Neural progenitor cell (in vitro differentiated cells): ENCODE measurements around the gene SCAMP1.

ENCODE experiments used
- EZH2 ChIP-seq: fragments of 200-600 bp; sonication (generic); IDR thresholded peaks from 2 replicates; pipeline ENCODE4 v1.6.1; 2017; ENCODE audit warnings: antibody characterized with exemption, mild to moderate bottlenecking, moderate library complexity
- EZH2phosphoT487 ChIP-seq: fragments of 200-600 bp; sonication (generic); IDR thresholded peaks from 2 replicates; pipeline ENCODE4 v1.6.1; 2017; ENCODE audit warnings: antibody characterized with exemption
- TF ChIP-seq, protein P1 (sequence below): fragments of 200-600 bp; sonication (generic); IDR thresholded peaks from 2 replicates; pipeline ENCODE4 v1.5.1; 2017; ENCODE audit warnings: antibody characterized with exemption, mild to moderate bottlenecking

- TF ChIP-seq, protein P1, sequence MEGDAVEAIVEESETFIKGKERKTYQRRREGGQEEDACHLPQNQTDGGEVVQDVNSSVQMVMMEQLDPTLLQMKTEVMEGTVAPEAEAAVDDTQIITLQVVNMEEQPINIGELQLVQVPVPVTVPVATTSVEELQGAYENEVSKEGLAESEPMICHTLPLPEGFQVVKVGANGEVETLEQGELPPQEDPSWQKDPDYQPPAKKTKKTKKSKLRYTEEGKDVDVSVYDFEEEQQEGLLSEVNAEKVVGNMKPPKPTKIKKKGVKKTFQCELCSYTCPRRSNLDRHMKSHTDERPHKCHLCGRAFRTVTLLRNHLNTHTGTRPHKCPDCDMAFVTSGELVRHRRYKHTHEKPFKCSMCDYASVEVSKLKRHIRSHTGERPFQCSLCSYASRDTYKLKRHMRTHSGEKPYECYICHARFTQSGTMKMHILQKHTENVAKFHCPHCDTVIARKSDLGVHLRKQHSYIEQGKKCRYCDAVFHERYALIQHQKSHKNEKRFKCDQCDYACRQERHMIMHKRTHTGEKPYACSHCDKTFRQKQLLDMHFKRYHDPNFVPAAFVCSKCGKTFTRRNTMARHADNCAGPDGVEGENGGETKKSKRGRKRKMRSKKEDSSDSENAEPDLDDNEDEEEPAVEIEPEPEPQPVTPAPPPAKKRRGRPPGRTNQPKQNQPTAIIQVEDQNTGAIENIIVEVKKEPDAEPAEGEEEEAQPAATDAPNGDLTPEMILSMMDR, result no peak
- no peak for TF ChIP-seq EZH2
- TF ChIP-seq EZH2phosphoT487, result no peak
These were observed 32.5 kb upstream of the SCAMP1 start for GRCh38 chr5:78327761-78328510.
